ENCODE measurements around the gene PSME2. TPM values are rescaled to one million over a fixed set of nuclear protein-coding genes. Genes with fewer than 3 reads are reported as not detected.

Gene PSME2
- total and polyA plus RNA-seq, 2 of the 13 experiments (the other 11 are each of a cell fraction or from before 2014, with no cell fraction given) = 332 to 716 TPM

GRCh38 chr14:24135834-24136683 is 10.4 kb downstream of the PSME2 start, which contains the start of gene PSME1 (continued):
- TF ChIP-seq PHF21A (CRISPR knock-in tag; IDR thresholded peaks at IDR 0.05) (no peak), AGO2 (optimal IDR thresholded peaks at IDR 0.05; ENCODE audit: low read depth, low read length) (peak; percentile 97), ZNF609 (CRISPR knock-in tag; IDR thresholded peaks at IDR 0.05; ENCODE audit: borderline replicate concordance) (peak; percentile 67; the same call in 1 of the 2 replicates), NR2F1 (CRISPR knock-in tag; IDR thresholded peaks at IDR 0.05) (no peak), MATR3 (CRISPR knock-in tag; IDR thresholded peaks at IDR 0.05) (0 out of 2 replicates have a peak, but pooled peaks have one; percentile 58), SALL2 (CRISPR knock-in tag; IDR thresholded peaks at IDR 0.05) (peak; percentile 77; the same call in 1 of the 2 replicates), HMG20B (CRISPR knock-in tag; conservative IDR thresholded peaks at IDR 0.05) (peak; percentile 75), TARDBP (CRISPR knock-in tag; IDR thresholded peaks at IDR 0.05) (peak; percentile 11; the same call in 1 of the 2 replicates), ZNF230 (CRISPR knock-in tag; IDR thresholded peaks at IDR 0.05) (peak; percentile 3), SAP130 (CRISPR knock-in tag; IDR thresholded peaks at IDR 0.05; ENCODE audit: low read depth) (peak; percentile 97)
- TF ChIP-seq, protein P1, sequence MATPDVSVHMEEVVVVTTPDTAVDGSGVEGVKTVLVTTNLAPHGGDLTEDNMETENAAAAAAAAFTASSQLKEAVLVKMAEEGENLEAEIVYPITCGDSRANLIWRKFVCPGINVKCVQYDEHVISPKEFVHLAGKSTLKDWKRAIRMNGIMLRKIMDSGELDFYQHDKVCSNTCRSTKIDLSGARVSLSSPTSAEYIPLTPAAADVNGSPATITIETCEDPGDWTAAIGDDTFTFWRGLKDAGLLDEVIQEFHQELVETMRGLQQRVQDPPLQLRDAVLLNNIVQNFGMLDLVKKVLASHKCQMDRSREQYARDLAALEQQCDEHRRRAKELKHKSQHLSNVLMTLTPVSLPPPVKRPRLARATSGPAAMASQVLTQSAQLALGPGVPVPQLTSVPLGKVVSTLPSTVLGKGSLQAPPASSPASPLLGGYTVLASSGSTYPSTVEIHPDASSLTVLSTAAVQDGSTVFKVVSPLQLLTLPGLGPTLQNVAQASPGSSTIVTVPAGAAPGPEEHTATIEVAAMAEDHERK (CRISPR knock-in tag; IDR thresholded peaks at IDR 0.05; ENCODE audit: low read depth) = peak; percentile 40; the same call in 1 of the 2 replicates
- TF ChIP-seq, protein P2, sequence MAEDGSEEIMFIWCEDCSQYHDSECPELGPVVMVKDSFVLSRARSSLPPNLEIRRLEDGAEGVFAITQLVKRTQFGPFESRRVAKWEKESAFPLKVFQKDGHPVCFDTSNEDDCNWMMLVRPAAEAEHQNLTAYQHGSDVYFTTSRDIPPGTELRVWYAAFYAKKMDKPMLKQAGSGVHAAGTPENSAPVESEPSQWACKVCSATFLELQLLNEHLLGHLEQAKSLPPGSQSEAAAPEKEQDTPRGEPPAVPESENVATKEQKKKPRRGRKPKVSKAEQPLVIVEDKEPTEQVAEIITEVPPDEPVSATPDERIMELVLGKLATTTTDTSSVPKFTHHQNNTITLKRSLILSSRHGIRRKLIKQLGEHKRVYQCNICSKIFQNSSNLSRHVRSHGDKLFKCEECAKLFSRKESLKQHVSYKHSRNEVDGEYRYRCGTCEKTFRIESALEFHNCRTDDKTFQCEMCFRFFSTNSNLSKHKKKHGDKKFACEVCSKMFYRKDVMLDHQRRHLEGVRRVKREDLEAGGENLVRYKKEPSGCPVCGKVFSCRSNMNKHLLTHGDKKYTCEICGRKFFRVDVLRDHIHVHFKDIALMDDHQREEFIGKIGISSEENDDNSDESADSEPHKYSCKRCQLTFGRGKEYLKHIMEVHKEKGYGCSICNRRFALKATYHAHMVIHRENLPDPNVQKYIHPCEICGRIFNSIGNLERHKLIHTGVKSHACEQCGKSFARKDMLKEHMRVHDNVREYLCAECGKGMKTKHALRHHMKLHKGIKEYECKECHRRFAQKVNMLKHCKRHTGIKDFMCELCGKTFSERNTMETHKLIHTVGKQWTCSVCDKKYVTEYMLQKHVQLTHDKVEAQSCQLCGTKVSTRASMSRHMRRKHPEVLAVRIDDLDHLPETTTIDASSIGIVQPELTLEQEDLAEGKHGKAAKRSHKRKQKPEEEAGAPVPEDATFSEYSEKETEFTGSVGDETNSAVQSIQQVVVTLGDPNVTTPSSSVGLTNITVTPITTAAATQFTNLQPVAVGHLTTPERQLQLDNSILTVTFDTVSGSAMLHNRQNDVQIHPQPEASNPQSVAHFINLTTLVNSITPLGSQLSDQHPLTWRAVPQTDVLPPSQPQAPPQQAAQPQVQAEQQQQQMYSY (CRISPR knock-in tag; IDR thresholded peaks at IDR 0.05) = peak; percentile 50
- TF ChIP-seq, protein P3, sequence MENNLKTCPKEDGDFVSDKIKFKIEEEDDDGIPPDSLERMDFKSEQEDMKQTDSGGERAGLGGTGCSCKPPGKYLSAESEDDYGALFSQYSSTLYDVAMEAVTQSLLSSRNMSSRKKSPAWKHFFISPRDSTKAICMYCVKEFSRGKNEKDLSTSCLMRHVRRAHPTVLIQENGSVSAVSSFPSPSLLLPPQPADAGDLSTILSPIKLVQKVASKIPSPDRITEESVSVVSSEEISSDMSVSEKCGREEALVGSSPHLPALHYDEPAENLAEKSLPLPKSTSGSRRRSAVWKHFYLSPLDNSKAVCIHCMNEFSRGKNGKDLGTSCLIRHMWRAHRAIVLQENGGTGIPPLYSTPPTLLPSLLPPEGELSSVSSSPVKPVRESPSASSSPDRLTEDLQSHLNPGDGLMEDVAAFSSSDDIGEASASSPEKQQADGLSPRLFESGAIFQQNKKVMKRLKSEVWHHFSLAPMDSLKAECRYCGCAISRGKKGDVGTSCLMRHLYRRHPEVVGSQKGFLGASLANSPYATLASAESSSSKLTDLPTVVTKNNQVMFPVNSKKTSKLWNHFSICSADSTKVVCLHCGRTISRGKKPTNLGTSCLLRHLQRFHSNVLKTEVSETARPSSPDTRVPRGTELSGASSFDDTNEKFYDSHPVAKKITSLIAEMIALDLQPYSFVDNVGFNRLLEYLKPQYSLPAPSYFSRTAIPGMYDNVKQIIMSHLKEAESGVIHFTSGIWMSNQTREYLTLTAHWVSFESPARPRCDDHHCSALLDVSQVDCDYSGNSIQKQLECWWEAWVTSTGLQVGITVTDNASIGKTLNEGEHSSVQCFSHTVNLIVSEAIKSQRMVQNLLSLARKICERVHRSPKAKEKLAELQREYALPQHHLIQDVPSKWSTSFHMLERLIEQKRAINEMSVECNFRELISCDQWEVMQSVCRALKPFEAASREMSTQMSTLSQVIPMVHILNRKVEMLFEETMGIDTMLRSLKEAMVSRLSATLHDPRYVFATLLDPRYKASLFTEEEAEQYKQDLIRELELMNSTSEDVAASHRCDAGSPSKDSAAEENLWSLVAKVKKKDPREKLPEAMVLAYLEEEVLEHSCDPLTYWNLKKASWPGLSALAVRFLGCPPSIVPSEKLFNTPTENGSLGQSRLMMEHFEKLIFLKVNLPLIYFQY (CRISPR knock-in tag; IDR thresholded peaks at IDR 0.05; ENCODE audit: borderline replicate concordance) = peak; percentile 85; the same call in 1 of the 2 replicates
